CD4-positive, alpha-beta T cell treated with Interleukin-15 for 4 hours (primary cell): ENCODE results near the gene ZNF280C.

Source experiments
- DNase-seq: peaks from one replicate; pipeline ENCODE4 v3.0.0-alpha.2; 2020; ENCODE audit warnings: low spot score

Gene ZNF280C

DNA sequence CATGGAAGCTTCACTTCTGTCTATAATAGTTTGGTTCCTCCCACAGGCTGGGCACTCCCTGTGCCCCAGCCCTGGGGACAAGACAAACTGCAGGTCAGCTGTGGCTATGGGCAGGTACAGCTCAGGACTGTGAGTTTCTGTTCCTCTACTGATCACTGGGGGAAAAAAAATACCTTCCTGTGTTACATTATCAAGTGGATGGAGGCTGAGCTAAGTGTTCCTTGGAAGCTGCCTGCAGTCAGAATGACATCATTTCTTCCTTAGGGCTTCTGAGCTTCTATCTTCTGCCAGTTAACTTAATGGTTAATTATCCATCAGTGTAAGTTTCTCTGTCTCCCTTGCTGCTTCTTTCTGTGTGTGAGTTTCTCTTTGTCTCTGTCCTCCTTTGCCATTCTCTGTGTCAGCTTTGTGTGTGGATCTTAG, 92.3 kb downstream of the ZNF280C start:
- DNase-seq = no peak

DNA sequence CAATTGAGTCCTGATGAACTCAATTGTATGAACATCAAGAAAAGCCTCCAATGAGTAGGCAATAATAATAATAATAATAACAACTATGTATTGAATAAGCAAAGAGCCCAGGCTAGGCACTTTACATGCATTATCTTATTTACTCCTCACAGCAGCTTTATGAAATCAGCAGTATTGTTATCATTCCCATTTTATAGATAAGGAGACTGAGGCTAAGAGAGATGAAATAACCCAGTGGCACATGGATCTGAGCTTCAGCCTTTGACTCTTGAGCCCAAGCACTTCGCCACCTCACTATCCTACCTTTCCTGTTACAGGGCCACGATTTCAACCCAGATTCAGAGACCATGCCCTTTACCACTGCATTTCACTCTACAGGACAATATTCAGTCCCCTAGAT, 93.8 kb downstream of the ZNF280C start:
- DNase-seq = no peak

DNA sequence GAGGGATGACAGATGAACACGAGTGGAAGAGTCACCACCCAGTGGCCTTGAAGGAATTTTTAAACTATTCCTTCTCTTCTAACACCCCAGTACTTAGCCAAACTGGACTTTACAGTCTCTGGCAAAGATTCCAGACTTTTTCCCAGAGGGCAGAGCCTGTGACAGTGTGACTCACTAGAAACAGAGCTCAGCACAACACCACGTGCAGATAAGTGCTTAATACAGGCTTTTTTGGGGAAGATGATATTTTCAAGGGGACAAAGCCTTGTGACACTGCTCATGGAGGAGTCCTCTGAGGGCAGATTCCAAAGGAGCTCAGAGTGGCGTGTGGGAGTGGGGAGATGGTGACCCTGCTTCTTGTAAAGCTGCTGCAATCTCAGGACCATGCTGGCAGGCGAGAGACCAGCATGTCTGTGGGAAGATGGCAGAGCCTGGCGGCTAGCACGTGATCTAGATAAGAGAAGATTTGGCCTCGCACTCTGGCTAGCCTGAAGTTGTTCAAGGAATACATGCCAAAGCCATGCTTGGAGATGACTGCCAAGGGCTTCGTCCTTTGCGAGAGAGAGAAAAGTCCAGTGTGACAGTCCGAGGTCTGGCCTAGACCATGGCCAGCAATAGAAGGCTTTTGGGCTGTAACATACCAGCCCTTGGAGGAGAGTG, 94.5 kb downstream of the ZNF280C start:
- no peak for DNase-seq

DNA sequence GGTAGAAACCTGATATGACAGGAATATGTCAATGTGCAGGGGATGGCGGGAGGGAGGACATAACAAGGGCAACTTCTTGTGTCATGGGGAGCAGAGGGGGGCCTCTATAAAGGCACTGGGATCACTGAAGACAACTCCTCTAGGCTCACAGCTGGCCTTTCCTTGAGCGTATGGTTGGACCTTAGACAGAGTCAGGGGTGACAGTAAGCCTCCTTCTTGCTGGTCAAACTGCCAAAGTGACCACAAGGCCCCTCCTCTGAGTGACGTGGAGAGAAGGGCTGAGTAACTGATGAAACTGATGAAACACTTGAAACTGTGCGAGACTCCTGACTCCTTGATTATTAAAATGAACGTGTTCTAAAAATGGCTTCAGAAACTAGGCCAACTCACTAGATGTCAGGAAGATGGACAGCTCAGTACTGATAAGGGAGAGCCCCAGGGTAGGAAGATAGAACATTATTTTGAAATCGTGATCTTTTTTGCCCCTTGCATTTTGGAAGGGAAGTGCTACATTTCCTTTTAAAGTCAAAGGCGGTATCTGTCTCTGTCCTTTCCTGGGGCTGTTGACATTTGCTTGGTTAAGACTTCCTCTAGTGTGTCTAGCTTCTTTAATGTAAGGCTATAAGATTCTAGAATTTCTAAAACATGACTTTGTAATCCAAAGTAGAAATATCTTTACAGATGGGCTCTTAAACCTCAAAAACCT, 95.4 kb downstream of the ZNF280C start:
- peak; percentile 18 for DNase-seq

DNA sequence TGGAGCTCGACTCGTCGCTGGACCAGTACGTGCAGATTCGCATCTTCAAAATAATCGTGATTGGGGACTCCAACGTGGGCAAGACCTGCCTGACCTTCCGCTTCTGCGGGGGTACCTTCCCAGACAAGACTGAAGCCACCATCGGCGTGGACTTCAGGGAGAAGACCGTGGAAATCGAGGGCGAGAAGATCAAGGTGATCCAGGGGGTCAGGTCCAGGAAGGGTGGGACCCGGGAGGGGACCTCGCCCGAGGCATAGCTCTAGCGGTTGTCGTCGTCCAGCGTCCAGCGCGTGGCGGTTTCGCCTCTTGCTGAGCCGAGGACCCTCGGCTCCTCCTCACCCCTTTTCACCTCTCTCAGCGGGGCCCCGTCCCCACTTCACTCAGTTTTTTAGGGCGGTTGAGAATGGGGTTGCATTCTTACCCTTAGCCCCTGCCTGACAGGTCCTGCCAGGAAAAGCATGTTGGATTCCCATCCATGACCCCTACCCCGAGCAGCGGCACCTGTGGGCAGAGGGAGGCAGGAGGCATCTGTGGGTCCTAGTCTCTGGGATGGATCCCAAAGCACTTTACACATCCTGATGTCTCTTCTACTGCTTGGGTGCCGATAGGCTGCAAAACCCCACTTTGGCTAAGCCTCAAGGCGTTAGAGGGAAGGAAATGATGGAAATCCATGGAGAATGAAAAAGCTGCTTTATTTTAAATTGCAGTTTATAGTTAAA, 96.4 kb downstream of the ZNF280C start:
- DNase-seq = no peak

DNA sequence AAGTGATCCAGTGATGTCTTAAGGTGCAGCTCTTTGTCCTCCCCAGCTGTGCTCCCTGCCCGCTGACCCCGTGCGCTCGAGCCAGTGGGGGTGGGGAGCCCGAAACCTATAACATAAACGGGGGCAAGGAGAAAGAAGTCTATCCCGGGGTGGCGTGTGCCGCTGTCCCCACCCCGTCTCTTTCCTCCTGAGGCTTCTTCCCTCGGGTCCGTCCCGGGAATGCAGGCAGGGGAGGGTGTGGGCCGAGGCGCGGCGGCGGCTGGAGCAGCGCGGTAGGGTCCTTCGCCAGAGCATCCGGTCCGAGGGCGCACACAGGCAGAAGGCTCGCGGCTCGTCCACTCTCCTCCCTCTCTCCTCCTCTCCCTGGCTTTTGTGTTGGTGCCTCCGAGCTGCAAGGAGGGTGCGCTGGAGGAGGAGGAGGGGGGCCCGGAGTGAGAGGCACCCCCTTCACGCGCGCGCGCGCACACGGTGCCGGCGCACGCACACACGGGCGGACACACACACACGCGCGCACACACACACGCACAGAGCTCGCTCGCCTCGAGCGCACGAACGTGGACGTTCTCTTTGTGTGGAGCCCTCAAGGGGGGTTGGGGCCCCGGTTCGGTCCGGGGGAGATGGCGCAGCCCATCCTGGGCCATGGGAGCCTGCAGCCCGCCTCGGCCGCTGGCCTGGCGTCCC, 97.1 kb downstream of the ZNF280C start, which contains the start of gene RAB33A:
RAB33A (plus strand) TSS at position 517 of the 681 bp plus-strand sequence; CDS start at position 618, 101 bp downstream.
- peak; percentile 33 for DNase-seq

DNA sequence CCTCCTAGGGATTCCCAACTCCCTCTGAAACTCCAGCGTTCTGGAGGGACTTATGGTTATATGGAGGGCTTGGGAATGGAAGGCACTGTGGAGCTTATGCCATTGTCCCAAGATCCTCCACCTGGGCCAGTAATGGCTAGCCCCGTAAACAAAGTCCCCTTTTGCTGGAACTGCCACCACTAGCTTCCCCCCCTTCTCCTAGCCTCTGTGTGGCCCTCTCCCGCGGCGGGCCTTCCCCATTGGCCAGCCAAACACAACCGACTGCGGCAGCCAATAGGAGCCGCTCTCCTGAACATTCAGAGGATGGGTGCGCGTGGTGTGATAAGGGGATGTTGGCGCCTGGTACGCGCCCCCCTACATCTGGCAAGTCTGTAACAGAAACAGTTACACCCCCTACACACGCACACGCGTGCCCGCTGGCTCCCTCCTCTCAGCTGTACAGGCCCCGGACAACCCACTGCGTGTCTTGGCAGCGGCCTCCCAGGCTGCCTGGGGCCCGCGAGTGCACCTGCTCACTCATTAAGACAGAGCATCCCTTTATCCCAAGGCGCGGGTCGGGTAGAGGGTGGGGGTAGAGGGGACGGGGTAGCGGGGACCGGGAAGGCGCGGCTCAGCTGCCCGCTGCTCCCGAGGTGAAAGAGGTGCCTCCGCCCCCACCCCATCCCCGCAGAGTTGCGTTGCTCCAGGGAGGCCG, 97.8 kb downstream of the ZNF280C start:
- DNase-seq = peak; percentile 60

DNA sequence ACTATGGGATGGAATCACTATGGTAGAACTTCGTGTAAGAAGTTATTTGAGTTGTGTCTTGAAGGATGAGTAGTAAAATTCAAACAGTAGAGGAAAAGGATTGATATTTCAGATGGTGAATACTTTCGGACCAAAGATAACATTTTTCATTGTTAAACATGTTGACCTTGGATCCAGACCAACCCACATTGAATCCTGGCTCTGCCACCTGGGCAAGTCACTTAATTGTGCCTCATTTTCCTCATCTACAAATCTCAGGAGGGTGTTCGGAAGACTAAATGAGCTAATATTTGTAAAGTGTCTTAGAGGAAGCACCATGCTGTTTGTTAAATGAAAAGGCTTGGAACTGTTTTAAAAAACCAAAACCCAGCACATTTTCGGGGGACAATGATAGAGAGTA, 101.7 kb downstream of the ZNF280C start:
- DNase-seq = no peak

DNA sequence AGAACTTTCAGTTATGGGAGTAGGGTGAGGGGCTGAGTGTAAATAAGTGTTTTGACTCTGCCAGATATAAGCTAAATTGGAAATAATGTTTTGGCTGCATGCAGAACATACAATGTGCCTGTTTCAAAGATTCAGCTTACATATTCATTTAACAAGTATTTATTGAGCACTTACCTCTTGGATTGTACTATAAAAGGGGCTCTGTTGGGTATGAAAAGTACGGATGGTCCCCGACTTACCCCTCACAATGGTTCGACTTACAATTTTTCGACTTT, 102.3 kb downstream of the ZNF280C start:
- no peak for DNase-seq

DNA sequence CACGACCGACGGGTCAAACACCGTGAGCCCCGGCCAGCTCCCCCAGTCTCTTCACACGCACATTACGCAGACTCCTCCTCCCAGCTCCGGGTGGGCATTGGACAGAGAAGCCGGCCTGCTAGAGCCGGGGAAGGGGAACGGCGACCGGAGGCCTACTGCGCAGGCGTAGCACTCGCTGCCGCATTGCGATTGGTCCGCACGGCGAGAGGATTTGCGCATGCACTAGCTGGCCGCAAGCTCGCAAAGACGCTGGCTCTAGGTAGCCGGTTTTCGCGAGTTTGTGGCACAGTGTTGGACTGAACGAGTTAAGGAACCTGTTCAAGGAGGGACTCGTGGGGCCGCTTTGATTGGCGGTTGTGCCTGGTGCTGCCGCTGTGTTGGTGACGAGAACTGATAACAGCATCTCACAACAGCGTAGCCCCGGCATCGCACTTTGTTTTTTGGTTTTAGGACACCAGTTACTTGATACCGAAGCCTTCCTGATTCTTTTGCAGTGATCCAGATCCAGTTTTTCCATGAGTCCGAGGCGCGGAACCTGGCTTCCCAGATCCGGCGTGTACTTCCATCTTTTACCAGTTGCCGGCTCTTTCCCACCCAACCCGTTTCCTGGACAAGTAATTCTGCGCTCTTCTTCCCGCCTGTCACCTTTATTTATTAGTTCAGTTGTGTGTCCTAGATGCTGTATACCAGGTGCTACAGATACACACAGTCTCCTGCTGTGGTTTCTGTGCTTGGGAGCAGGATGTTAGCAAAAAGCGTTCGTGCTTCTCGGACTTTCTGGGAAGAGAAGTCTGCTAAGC, 102.8 kb downstream of the ZNF280C start, which contains the start of gene AIFM1:
AIFM1 (minus strand) TSS at position 139 of the 800 bp plus-strand sequence. CDS start 185 bp downstream, outside the sequence.
- peak; percentile 88 for DNase-seq

DNA sequence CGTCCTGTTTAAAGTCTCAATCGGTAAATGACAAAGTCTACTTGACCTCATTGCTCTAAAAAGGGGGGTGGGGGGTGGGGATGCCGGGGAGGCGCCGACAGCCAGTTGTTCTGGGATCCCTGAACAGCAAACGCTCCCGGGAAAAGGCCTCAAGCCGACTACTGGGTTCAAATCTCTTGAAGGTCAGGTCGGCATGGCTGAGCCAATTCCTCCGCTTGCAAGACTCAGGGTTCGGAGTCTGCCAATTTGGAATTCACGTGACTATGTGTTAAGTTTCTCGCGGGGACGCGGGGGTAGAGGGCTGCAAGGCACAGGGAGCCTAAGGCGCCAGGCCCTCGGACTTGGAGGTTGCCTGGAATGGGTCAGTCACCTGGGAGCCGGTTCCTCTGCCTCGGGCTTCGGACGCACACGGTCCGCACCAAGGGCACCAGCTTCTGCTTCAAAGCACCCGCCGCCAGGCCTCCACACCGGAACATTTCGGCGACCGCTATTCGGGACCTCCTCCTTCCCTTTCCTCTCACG, 103.5 kb downstream of the ZNF280C start:
- DNase-seq = peak; percentile 16

DNA sequence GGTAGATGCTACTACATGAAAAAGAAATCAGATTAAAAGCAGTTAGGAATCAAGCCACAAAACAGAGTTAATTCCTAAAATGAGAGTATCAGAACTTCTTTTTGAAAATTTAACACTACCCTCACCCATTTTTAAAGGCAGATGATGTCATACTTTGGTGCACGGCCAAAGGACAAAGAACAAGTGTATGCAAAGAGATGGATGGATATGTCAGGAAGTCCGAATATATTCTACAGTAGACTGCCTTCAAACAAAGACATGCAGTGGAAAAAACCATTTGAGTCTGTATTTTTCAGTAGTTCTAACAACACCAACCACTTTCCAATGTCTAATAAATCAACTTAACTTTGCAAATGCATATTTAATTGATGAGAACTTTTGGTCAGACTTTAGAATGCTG, 105.3 kb downstream of the ZNF280C start:
- no peak for DNase-seq

DNA sequence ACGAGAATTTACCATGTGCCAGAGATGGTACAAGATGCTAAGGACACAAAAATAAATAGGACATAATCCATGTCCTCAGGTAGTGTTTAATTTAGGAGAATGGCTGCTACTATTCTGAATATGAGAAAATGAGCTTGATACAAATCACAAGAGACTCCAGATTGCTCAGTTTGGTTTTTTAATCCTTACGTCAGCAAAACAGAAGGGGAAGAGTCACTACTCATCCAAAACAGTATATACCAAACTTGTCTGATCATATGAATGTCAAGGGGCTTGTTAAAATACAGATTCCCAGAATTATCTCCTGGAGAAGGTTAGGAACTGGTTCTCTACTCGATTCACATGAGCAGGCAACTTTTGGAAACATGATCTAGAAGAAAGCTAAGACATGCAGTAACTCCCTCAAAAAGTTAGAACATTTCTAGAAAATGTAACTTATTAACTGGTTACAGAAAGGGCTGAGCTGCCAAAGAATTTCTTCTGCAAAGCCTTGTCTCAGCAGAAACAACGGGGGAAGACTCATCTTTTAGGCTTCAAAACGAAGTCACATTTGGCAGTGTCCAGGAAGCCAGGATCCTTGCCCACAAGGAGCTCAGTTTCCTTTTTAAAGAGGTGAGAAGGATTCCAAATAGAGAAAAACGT, 106.5 kb downstream of the ZNF280C start:
- DNase-seq = no peak

DNA sequence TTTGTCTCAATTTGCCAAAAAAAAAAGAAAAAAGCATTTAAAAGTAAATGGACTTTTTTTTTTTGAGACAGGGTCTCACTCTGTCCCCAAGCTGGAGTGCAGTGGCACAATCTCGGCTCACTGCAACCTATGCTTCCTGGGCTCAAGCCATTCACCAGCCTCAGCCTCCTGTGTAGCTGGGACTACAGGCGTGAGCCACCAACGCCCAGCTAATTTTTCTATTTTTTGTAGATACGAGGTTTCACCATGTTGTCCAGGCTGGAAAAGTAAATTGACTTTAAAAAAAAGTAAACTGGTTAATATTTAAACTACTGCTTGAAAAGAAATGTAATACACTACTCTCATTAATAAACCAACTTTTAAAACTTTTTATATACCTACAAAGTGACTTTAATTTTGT, 108.9 kb downstream of the ZNF280C start:
- DNase-seq = no peak

DNA sequence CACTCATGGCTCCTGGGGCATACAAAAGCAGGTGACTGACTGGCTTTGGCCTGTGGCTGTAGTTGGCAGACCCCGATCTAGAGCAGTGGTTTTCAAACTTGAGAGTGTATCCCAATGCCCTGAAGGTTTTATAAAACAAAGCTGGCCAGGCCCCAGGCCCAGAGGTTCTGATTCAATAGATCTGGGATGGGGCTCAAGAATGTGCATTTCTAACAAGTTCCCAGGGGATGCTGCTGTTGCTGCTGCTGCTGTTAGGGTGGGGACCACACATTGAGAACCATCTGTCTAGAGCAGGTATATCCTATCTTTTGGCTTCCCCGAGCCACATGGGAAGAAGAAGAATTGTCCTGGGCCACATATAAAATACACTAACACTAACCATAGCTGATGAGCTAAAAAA, 110.4 kb downstream of the ZNF280C start:
- no peak for DNase-seq

DNA sequence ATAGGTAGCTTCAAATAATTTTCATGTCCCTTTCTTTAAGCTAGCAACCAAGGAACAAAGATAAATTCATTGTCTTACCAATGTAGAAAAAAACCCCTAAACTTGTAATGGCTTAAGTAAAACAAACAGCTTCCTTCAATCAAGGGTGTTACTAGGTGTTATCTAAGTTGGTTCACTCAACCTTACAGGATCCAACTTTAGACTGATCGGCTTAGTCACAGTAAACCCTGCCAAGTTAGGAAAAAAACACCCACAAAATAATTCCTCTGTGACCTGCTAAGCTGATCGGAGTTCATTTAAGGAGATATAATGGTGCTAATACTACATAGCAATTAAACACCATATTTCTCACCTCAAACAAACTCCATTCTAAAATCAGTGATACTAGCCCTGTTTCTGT, 113.1 kb downstream of the ZNF280C start:
- no peak for DNase-seq
